Adrenal gland (tissue), 12 donors: ENCODE results near the gene STX4. TPM values are rescaled to one million over a fixed set of nuclear protein-coding genes. Genes with fewer than 3 reads are reported as not detected.

Source experiments
- DNase-seq, 7 donors: peaks; one replicate each; pipeline ENCODE4 v3.0.0-alpha.2; 2019 to 2020
- H3K27ac ChIP-seq, 5 donors: fragments of 200-600 bp; sonication (generic) in 4 of 5; 1 replicate in 3 of 5; 2 replicates in 2 of 5; pipeline versions ENCODE4 v1.5.1 to v1.8.0; 2016 to 2020; ENCODE audit warnings: mild to moderate bottlenecking in 1 of 5
- H3K27me3 ChIP-seq: fragments of 200-600 bp; 2 replicates; pipeline ENCODE4 v1.8.0; 2021
- H3K36me3 ChIP-seq, 2 donors: fragments of 200-600 bp; replicated peaks in 1 of 2; 1 replicate in 1 of 2; 2 replicates in 1 of 2; pipeline versions ENCODE4 v1.5.1 to v1.8.0; 2018 to 2022
- H3K4me1 ChIP-seq, 2 donors: fragments of 200-600 bp; replicated peaks in 1 of 2; 1 replicate in 1 of 2; 2 replicates in 1 of 2; pipeline versions ENCODE4 v1.5.1 to v1.8.0; 2018 to 2021
- H3K4me3 ChIP-seq, 4 donors: fragments of 200-600 bp; sonication (generic) in 3 of 4; one replicate each; pipeline ENCODE4 v1.5.1; 2016 to 2018
- H3K9me3 ChIP-seq, 3 donors: fragments of 200-600 bp; sonication (generic) in 1 of 3; replicated peaks in 1 of 3; 1 replicate in 2 of 3; 2 replicates in 1 of 3; pipeline versions ENCODE4 v1.5.1 to v1.8.0; 2016 to 2021
- CTCF ChIP-seq, 6 experiments: fragments of 450-650 bp in 4 of 6; fragments of 200-600 bp in 2 of 6; sonication (generic) in 1 of 6; IDR thresholded peaks; 1 replicate in 5 of 6; 2 replicates in 1 of 6; pipeline versions ENCODE4 v1.5.1 to v1.8.0; 2016 to 2021; ENCODE audit warnings: antibody characterized with exemption in 6 of 6, mild to moderate bottlenecking in 2 of 6, moderate library complexity in 1 of 6
- POLR2A ChIP-seq, 2 donors: fragments of 450-650 bp; IDR thresholded peaks; one replicate each; pipeline ENCODE4 v1.6.1; 2017; ENCODE audit warnings: antibody characterized with exemption in 2 of 2, mild to moderate bottlenecking in 2 of 2, moderate library complexity in 1 of 2
- WGBS, 4 donors: extraction: QIAGEN DNeasy Blood & Tissue Kit in 2 of 4; methylation state at CpG; one replicate each; pipeline versions ENCODE4 v1.1.5 to v1.1.7; 2013 to 2017; 5-methylcytosine and 5-hydroxymethylcytosine counted together
- intact Hi-C, 2 donors: fragments of 100-400 bp; cut with DNase I; formaldehyde crosslinking; loops; one replicate each; pipeline versions ENCODE4 v1.14.1 to v1.15.0; 2022 to 2023
- polyA plus RNA-seq, 3 donors: library from polyadenylated mRNA; stranded (reverse); fragments of 200-250 nt in 2 of 3; fragments of 350-450 nt in 1 of 3; fragmentation: Illumina TruSeq in 1 of 3; extraction: RNeasy Lipid Tissue Mini Kit (QIAGEN cat#74804) in 1 of 3; gene quantifications; one replicate each; pipeline ENCODE4 v1.2.3, GENCODE V29; 2013 to 2014
- total RNA-seq, 9 donors: library from RNA; depleted of rRNA in 4 of 9; stranded (reverse); fragments of >200 nt in 4 of 9; fragments of 120-200 nt in 1 of 9; fragmentation: NEBNext Ultra II Directional in 1 of 9; extraction: Animal tissue kit (Norgen Biotek cat#: 25700) in 1 of 9; gene quantifications; one replicate each; pipeline versions ENCODE4 v1.1.0 to v1.2.4, GENCODE V29; 2013 to 2023
- donor health status: healthy with polysubstance abuse.
- donor health status: Bipolar disorder and iron deficiency.
- donor health status: DM: yes; HTN: yes; CAD: no.
- donor health status: DM: no; HTN: no; CAD: no.
- donor health status: DM: no; HTN: no; CAD: no.
- donor health status: DM: yes; HTN: yes; CAD: no.

The STX4 gene
- total and polyA plus RNA-seq, 12 donors: 25.0 to 225 (median 58.0) TPM

- TF ChIP-seq POLR2A (IDR thresholded peaks at IDR 0.05): no peak
- no peak for TF ChIP-seq CTCF (IDR thresholded peaks at IDR 0.05)
- Histone ChIP-seq H3K36me3 (no peaks in the 10 kb centered on the region), H3K4me3 (no peak overlapping the region), H3K27ac (no peak overlapping the region), H3K4me1 (peaks cover 15 to 17% of the 10 kb centered on the region in 2 donors), H3K9me3 (no peaks in the 10 kb centered on the region), H3K27me3 (no peaks in the 10 kb centered on the region)
- WGBS, 4 donors: 38 to 46% (median 42%) methylated on average over 16 of the region's 16 CpGs
- DNase-seq: peak in 5 of 7 donors; percentile 60 to 75 (median 63)
- intact Hi-C loops: no loop called here
Observed at GRCh38 chr16:31001507-31002249, 31.7 kb upstream of the STX4 start.

GRCh38 chr16:31002250-31002700 is 31.1 kb upstream of the STX4 start:
- intact Hi-C loops: no loop called here
- H3K4me3 ChIP-seq: no peak overlapping the region
- DNase-seq: no peak
- H3K9me3 ChIP-seq: no peaks in the 10 kb centered on the region
- H3K27me3 ChIP-seq: no peaks in the 10 kb centered on the region
- peaks cover 12 to 14% of the 10 kb centered on the region in 2 donors for H3K4me1 ChIP-seq
- WGBS, 4 donors: 55 to 73% (median 68%) methylated on average over 4 to 10 of the region's 10 CpGs
- TF ChIP-seq POLR2A (IDR thresholded peaks at IDR 0.05) (no peak), CTCF (IDR thresholded peaks at IDR 0.05) (no peak)
- H3K27ac ChIP-seq: no peak overlapping the region
- H3K36me3 ChIP-seq: no peaks in the 10 kb centered on the region

GRCh38 chr16:31002862-31003341 is 30.5 kb upstream of the STX4 start:
- no peak for TF ChIP-seq CTCF (IDR thresholded peaks at IDR 0.05)
- no peak overlapping the region for H3K4me3 ChIP-seq
- H3K4me1 ChIP-seq: peaks cover 5 to 7% of the 10 kb centered on the region in 2 donors
- no peak for DNase-seq
- no peaks in the 10 kb centered on the region for H3K36me3 ChIP-seq
- 83 to 90% (median 89%) methylated on average over 4 to 9 of the region's 9 CpGs for WGBS, 4 donors
- no peaks in the 10 kb centered on the region for H3K9me3 ChIP-seq
- no peaks in the 10 kb centered on the region for H3K27me3 ChIP-seq
- no peak overlapping the region for H3K27ac ChIP-seq
- intact Hi-C loops: no loop called here

- Histone ChIP-seq H3K27me3 (peaks cover under 1% of the 10 kb centered on the region), H3K9me3 (no peaks in the 10 kb centered on the region), H3K27ac (no peak overlapping the region), H3K36me3 (no peaks in the 10 kb centered on the region), H3K4me1 (no peaks in the 10 kb centered on the region), H3K4me3 (no peak overlapping the region)
- WGBS, 4 donors: 88 to 94% (median 91%) methylated on average over 6 of the region's 6 CpGs
- intact Hi-C loops: no loop called here
- TF ChIP-seq POLR2A (IDR thresholded peaks at IDR 0.05) (no peak), CTCF (IDR thresholded peaks at IDR 0.05) (no peak)
- DNase-seq: no peak
Observed at GRCh38 chr16:31003744-31004143, 29.6 kb upstream of the STX4 start.
